Neural cell (in vitro differentiated cells): ENCODE data around the gene TECTB. TPM values are rescaled to one million over a fixed set of nuclear protein-coding genes. Genes with fewer than 3 reads are reported as not detected.

Experiments
- H2AFZ ChIP-seq: fragments of 200-600, 300-800 bp; sonication (generic), shearing (Covaris generic); 2 replicates; pipeline ENCODE4 v1.6.0; 2014; ENCODE audit warnings: low read depth, mild to moderate bottlenecking, antibody characterized with exemption, low read length, moderate library complexity
- H3F3A ChIP-seq: fragments of 200-600 bp; shearing (Covaris generic); 2 replicates; pipeline ENCODE4 v1.6.1; 2016; ENCODE audit warnings: mild to moderate bottlenecking, moderate library complexity, mixed read lengths, antibody characterized with exemption, low read length; ENCODE audit not compliant: insufficient read depth, poor library complexity, severe bottlenecking
- H3K27ac ChIP-seq: fragments of 200-600, 300-800 bp; sonication (generic), shearing (Covaris generic); 2 replicates; pipeline ENCODE4 v1.5.1; 2014; ENCODE audit warnings: mild to moderate bottlenecking, low read length, moderate library complexity
- H3K27me3 ChIP-seq: fragments of 300-800, 200-600 bp; sonication (generic), shearing (Covaris generic); 2 replicates; pipeline ENCODE4 v1.6.0; 2014; ENCODE audit warnings: mild to moderate bottlenecking, low read depth, low read length, moderate library complexity; ENCODE audit not compliant: insufficient read depth
- H3K36me3 ChIP-seq: fragments of 300-800, 200-600 bp; sonication (generic), shearing (Covaris generic); 2 replicates; pipeline ENCODE4 v1.5.1; 2014; ENCODE audit warnings: mild to moderate bottlenecking, antibody characterized with exemption, low read length, moderate library complexity; ENCODE audit not compliant: insufficient read depth
- H3K4me2 ChIP-seq: fragments of 300-800, 200-600 bp; sonication (generic), shearing (Covaris generic); 2 replicates; pipeline ENCODE4 v1.6.0; 2014; ENCODE audit warnings: mild to moderate bottlenecking, low read length
- H3K4me3 ChIP-seq: fragments of 300-800, 200-600 bp; sonication (generic), shearing (Covaris generic); 2 replicates; pipeline ENCODE4 v1.5.1; 2014; ENCODE audit warnings: mild to moderate bottlenecking, low read length, moderate library complexity
- H3K79me2 ChIP-seq: fragments of 200-600 bp; shearing (Covaris generic); replicated peaks from 2 replicates; pipeline ENCODE4 v1.6.0; 2014; ENCODE audit warnings: mild to moderate bottlenecking, low read length, moderate library complexity; ENCODE audit not compliant: insufficient read depth
- H3K9ac ChIP-seq: fragments of 300-800, 200-600 bp; sonication (generic), shearing (Covaris generic); 2 replicates; pipeline ENCODE4 v1.6.1; 2016; ENCODE audit warnings: mild to moderate bottlenecking, low read length, mixed read lengths
- H3K9me2 ChIP-seq: fragments of 200-600 bp; shearing (Covaris generic); 2 replicates; pipeline ENCODE4 v1.6.1; 2016; ENCODE audit warnings: mild to moderate bottlenecking, low read length, mixed read lengths; ENCODE audit not compliant: insufficient read depth
- H3K9me3 ChIP-seq: fragments of 200-600, 300-800 bp; sonication (generic), shearing (Covaris generic); 2 replicates; pipeline ENCODE4 v1.6.1; 2016; ENCODE audit warnings: mild to moderate bottlenecking, mixed run types, low read length, moderate library complexity, mixed read lengths
- H4K20me1 ChIP-seq: fragments of 200-600 bp; shearing (Covaris generic); 2 replicates; pipeline ENCODE4 v1.6.1; 2016; ENCODE audit warnings: mild to moderate bottlenecking, mixed run types; ENCODE audit not compliant: insufficient read depth
- EP300 ChIP-seq: fragments of 450-650 bp; conservative IDR thresholded peaks from 2 replicates; pipeline ENCODE4 v1.6.1; 2014; ENCODE audit warnings: antibody characterized with exemption, mild to moderate bottlenecking, moderate library complexity; ENCODE audit not compliant: poor library complexity, severe bottlenecking
- EZH2 ChIP-seq: fragments of 200-600, 300-800 bp; shearing (Covaris generic), sonication (generic); IDR thresholded peaks from 2 replicates; pipeline ENCODE4 v1.6.1; 2014; ENCODE audit warnings: antibody characterized with exemption, low read length, borderline replicate concordance, mild to moderate bottlenecking; ENCODE audit not compliant: insufficient read depth, poor library complexity, severe bottlenecking
- MXI1 ChIP-seq: fragments of 450-650 bp; conservative IDR thresholded peaks from 2 replicates; pipeline ENCODE4 v1.6.1; 2014; ENCODE audit warnings: antibody characterized with exemption, mild to moderate bottlenecking; ENCODE audit not compliant: poor library complexity, severe bottlenecking
- POLR2AphosphoS5 ChIP-seq: IDR thresholded peaks from 2 replicates; pipeline ENCODE4 v1.6.1; 2012
- RAD21 ChIP-seq: fragments of 450-650 bp; conservative IDR thresholded peaks from 2 replicates; pipeline ENCODE4 v1.6.1; 2014; ENCODE audit warnings: antibody characterized with exemption, mild to moderate bottlenecking, moderate library complexity
- SMC3 ChIP-seq: fragments of 450-650 bp; conservative IDR thresholded peaks from 2 replicates; pipeline ENCODE4 v1.6.1; 2014; ENCODE audit warnings: antibody characterized with exemption, mild to moderate bottlenecking, moderate library complexity; ENCODE audit not compliant: poor library complexity
- TAF1 ChIP-seq: IDR thresholded peaks from 2 replicates; pipeline ENCODE4 v1.6.1; 2012; ENCODE audit warnings: low read depth
- polyA plus RNA-seq: library from polyadenylated mRNA; depleted of rRNA; stranded (reverse); fragments of >200 nt; gene quantifications from 2 replicates; pipeline ENCODE4 v1.2.3, GENCODE V29; 2014
- TF ChIP-seq, protein P1 (sequence below): IDR thresholded peaks from 2 replicates; pipeline ENCODE4 v1.6.1; 2012; ENCODE audit warnings: borderline replicate concordance
- TF ChIP-seq, protein P2 (sequence below): fragments of 450-650 bp; IDR thresholded peaks from 2 replicates; pipeline ENCODE4 v1.5.1; 2014; ENCODE audit warnings: antibody characterized with exemption, mild to moderate bottlenecking, moderate library complexity; ENCODE audit not compliant: poor library complexity, severe bottlenecking

TECTB gene
- polyA plus RNA-seq, 1 donor from 2014 or later, result not detected

DNA sequence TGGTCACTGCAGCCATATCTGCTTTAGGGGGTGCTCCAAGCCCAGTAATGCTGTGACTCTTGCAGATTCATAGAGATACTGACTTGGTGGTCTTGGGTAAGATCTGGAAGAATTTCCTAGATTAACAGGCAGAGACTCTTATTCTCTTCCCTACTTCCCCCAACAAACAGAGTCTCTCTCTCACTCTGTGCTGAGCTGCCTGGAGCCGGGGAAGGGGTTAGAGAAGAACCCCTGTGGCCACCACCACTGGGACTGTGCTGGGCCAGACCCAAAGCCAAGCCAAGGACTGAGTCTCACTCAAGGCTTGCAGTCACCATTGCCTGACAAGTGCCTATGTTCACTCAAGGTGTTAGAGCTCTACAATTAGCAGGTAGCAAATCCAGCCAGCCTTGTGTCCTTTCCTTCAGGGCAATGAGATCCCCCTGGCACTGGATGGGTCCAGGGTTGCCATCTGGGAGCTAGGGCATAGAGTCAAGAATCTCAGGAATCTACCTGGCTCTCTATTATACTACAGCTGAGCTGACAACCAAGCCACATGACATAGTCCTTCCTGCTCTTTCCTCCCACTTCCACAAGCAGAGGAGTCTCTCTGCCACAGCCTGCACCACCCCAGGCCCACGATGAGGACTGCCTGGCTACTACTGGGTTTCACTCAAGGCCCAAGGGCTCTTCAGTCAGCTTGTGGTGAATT lies 41.4 kb upstream of the TECTB start:
- H3K4me3 ChIP-seq, result no peak overlapping the region
- TF ChIP-seq, protein P1, sequence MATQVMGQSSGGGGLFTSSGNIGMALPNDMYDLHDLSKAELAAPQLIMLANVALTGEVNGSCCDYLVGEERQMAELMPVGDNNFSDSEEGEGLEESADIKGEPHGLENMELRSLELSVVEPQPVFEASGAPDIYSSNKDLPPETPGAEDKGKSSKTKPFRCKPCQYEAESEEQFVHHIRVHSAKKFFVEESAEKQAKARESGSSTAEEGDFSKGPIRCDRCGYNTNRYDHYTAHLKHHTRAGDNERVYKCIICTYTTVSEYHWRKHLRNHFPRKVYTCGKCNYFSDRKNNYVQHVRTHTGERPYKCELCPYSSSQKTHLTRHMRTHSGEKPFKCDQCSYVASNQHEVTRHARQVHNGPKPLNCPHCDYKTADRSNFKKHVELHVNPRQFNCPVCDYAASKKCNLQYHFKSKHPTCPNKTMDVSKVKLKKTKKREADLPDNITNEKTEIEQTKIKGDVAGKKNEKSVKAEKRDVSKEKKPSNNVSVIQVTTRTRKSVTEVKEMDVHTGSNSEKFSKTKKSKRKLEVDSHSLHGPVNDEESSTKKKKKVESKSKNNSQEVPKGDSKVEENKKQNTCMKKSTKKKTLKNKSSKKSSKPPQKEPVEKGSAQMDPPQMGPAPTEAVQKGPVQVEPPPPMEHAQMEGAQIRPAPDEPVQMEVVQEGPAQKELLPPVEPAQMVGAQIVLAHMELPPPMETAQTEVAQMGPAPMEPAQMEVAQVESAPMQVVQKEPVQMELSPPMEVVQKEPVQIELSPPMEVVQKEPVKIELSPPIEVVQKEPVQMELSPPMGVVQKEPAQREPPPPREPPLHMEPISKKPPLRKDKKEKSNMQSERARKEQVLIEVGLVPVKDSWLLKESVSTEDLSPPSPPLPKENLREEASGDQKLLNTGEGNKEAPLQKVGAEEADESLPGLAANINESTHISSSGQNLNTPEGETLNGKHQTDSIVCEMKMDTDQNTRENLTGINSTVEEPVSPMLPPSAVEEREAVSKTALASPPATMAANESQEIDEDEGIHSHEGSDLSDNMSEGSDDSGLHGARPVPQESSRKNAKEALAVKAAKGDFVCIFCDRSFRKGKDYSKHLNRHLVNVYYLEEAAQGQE, result no peak
- TF ChIP-seq EP300 (no peak), RAD21 (no peak), POLR2AphosphoS5 (no peak), SMC3 (no peak), EZH2 (no peak), MXI1 (no peak), TAF1 (no peak)
- TF ChIP-seq, protein P2, sequence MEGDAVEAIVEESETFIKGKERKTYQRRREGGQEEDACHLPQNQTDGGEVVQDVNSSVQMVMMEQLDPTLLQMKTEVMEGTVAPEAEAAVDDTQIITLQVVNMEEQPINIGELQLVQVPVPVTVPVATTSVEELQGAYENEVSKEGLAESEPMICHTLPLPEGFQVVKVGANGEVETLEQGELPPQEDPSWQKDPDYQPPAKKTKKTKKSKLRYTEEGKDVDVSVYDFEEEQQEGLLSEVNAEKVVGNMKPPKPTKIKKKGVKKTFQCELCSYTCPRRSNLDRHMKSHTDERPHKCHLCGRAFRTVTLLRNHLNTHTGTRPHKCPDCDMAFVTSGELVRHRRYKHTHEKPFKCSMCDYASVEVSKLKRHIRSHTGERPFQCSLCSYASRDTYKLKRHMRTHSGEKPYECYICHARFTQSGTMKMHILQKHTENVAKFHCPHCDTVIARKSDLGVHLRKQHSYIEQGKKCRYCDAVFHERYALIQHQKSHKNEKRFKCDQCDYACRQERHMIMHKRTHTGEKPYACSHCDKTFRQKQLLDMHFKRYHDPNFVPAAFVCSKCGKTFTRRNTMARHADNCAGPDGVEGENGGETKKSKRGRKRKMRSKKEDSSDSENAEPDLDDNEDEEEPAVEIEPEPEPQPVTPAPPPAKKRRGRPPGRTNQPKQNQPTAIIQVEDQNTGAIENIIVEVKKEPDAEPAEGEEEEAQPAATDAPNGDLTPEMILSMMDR, result no peak
- no peak overlapping the region for H3K9ac ChIP-seq
- no peak overlapping the region for H3K4me2 ChIP-seq
- no peaks in the 10 kb centered on the region for H3K27me3 ChIP-seq
- no peak overlapping the region for H3K27ac ChIP-seq
- no peaks in the 10 kb centered on the region for H3K36me3 ChIP-seq
- H3F3A ChIP-seq, result no peaks in the 10 kb centered on the region
- no peaks in the 10 kb centered on the region for H4K20me1 ChIP-seq
- no peaks in the 10 kb centered on the region for H3K9me2 ChIP-seq
- H3K79me2 ChIP-seq, result no peaks in the 10 kb centered on the region
- H2AFZ ChIP-seq, result no peak overlapping the region
- no peaks in the 10 kb centered on the region for H3K9me3 ChIP-seq

DNA sequence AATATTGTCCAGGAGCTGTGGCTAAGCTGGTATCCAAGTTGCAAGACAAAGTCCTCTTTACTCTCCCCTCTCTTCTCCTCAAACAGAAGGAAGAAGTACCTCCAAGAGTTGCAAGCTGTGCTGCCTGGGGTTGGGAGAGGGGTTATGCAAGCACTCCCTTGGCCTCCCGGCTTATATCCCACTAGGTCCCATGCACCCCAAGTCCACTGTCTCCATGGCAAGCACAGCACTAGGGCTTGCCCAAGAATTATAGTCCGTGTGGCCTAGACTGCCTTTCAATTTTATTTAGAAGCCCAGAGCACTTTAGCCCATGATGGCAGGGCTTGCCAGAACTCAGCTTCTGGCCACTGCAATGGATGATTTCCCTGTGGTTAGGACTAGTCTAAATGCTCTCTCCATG lies 40.4 kb upstream of the TECTB start:
- no peaks in the 10 kb centered on the region for H4K20me1 ChIP-seq
- H2AFZ ChIP-seq, result no peak overlapping the region
- H3K9me3 ChIP-seq, result no peaks in the 10 kb centered on the region
- TF ChIP-seq, protein P1, result no peak
- TF ChIP-seq TAF1 (no peak), EP300 (no peak), SMC3 (no peak), RAD21 (no peak), MXI1 (no peak), EZH2 (no peak), POLR2AphosphoS5 (no peak)
- TF ChIP-seq, protein P2, result no peak
- no peak overlapping the region for H3K9ac ChIP-seq
- H3K9me2 ChIP-seq, result no peaks in the 10 kb centered on the region
- H3K27ac ChIP-seq, result no peak overlapping the region
- H3K27me3 ChIP-seq, result no peaks in the 10 kb centered on the region
- no peak overlapping the region for H3K4me3 ChIP-seq
- no peaks in the 10 kb centered on the region for H3F3A ChIP-seq
- no peak overlapping the region for H3K4me2 ChIP-seq
- no peaks in the 10 kb centered on the region for H3K79me2 ChIP-seq
- H3K36me3 ChIP-seq, result no peaks in the 10 kb centered on the region
